Neural cell (in vitro differentiated cells): ENCODE data around the gene SH3TC1. TPM values are rescaled to one million over a fixed set of nuclear protein-coding genes. Genes with fewer than 3 reads are reported as not detected.

ENCODE experiments used
- H2AFZ ChIP-seq: fragments of 200-600, 300-800 bp; sonication (generic), shearing (Covaris generic); 2 replicates; pipeline ENCODE4 v1.6.0; 2014; ENCODE audit warnings: low read depth, mild to moderate bottlenecking, antibody characterized with exemption, low read length, moderate library complexity
- H3F3A ChIP-seq: fragments of 200-600 bp; shearing (Covaris generic); 2 replicates; pipeline ENCODE4 v1.6.1; 2016; ENCODE audit warnings: mild to moderate bottlenecking, moderate library complexity, mixed read lengths, antibody characterized with exemption, low read length; ENCODE audit not compliant: insufficient read depth, poor library complexity, severe bottlenecking
- H3K27ac ChIP-seq: fragments of 200-600, 300-800 bp; sonication (generic), shearing (Covaris generic); 2 replicates; pipeline ENCODE4 v1.5.1; 2014; ENCODE audit warnings: mild to moderate bottlenecking, low read length, moderate library complexity
- H3K27me3 ChIP-seq: fragments of 300-800, 200-600 bp; sonication (generic), shearing (Covaris generic); 2 replicates; pipeline ENCODE4 v1.6.0; 2014; ENCODE audit warnings: mild to moderate bottlenecking, low read depth, low read length, moderate library complexity; ENCODE audit not compliant: insufficient read depth
- H3K36me3 ChIP-seq: fragments of 300-800, 200-600 bp; sonication (generic), shearing (Covaris generic); 2 replicates; pipeline ENCODE4 v1.5.1; 2014; ENCODE audit warnings: mild to moderate bottlenecking, antibody characterized with exemption, low read length, moderate library complexity; ENCODE audit not compliant: insufficient read depth
- H3K4me2 ChIP-seq: fragments of 300-800, 200-600 bp; sonication (generic), shearing (Covaris generic); 2 replicates; pipeline ENCODE4 v1.6.0; 2014; ENCODE audit warnings: mild to moderate bottlenecking, low read length
- H3K4me3 ChIP-seq: fragments of 300-800, 200-600 bp; sonication (generic), shearing (Covaris generic); 2 replicates; pipeline ENCODE4 v1.5.1; 2014; ENCODE audit warnings: mild to moderate bottlenecking, low read length, moderate library complexity
- H3K79me2 ChIP-seq: fragments of 200-600 bp; shearing (Covaris generic); replicated peaks from 2 replicates; pipeline ENCODE4 v1.6.0; 2014; ENCODE audit warnings: mild to moderate bottlenecking, low read length, moderate library complexity; ENCODE audit not compliant: insufficient read depth
- H3K9ac ChIP-seq: fragments of 300-800, 200-600 bp; sonication (generic), shearing (Covaris generic); 2 replicates; pipeline ENCODE4 v1.6.1; 2016; ENCODE audit warnings: mild to moderate bottlenecking, low read length, mixed read lengths
- H3K9me2 ChIP-seq: fragments of 200-600 bp; shearing (Covaris generic); 2 replicates; pipeline ENCODE4 v1.6.1; 2016; ENCODE audit warnings: mild to moderate bottlenecking, low read length, mixed read lengths; ENCODE audit not compliant: insufficient read depth
- H3K9me3 ChIP-seq: fragments of 200-600, 300-800 bp; sonication (generic), shearing (Covaris generic); 2 replicates; pipeline ENCODE4 v1.6.1; 2016; ENCODE audit warnings: mild to moderate bottlenecking, mixed run types, low read length, moderate library complexity, mixed read lengths
- H4K20me1 ChIP-seq: fragments of 200-600 bp; shearing (Covaris generic); 2 replicates; pipeline ENCODE4 v1.6.1; 2016; ENCODE audit warnings: mild to moderate bottlenecking, mixed run types; ENCODE audit not compliant: insufficient read depth
- EP300 ChIP-seq: fragments of 450-650 bp; conservative IDR thresholded peaks from 2 replicates; pipeline ENCODE4 v1.6.1; 2014; ENCODE audit warnings: antibody characterized with exemption, mild to moderate bottlenecking, moderate library complexity; ENCODE audit not compliant: poor library complexity, severe bottlenecking
- EZH2 ChIP-seq: fragments of 200-600, 300-800 bp; shearing (Covaris generic), sonication (generic); IDR thresholded peaks from 2 replicates; pipeline ENCODE4 v1.6.1; 2014; ENCODE audit warnings: antibody characterized with exemption, low read length, borderline replicate concordance, mild to moderate bottlenecking; ENCODE audit not compliant: insufficient read depth, poor library complexity, severe bottlenecking
- MXI1 ChIP-seq: fragments of 450-650 bp; conservative IDR thresholded peaks from 2 replicates; pipeline ENCODE4 v1.6.1; 2014; ENCODE audit warnings: antibody characterized with exemption, mild to moderate bottlenecking; ENCODE audit not compliant: poor library complexity, severe bottlenecking
- POLR2AphosphoS5 ChIP-seq: IDR thresholded peaks from 2 replicates; pipeline ENCODE4 v1.6.1; 2012
- RAD21 ChIP-seq: fragments of 450-650 bp; conservative IDR thresholded peaks from 2 replicates; pipeline ENCODE4 v1.6.1; 2014; ENCODE audit warnings: antibody characterized with exemption, mild to moderate bottlenecking, moderate library complexity
- REST ChIP-seq: IDR thresholded peaks from 2 replicates; pipeline ENCODE4 v1.6.1; 2012; ENCODE audit warnings: borderline replicate concordance
- SMC3 ChIP-seq: fragments of 450-650 bp; conservative IDR thresholded peaks from 2 replicates; pipeline ENCODE4 v1.6.1; 2014; ENCODE audit warnings: antibody characterized with exemption, mild to moderate bottlenecking, moderate library complexity; ENCODE audit not compliant: poor library complexity
- TAF1 ChIP-seq: IDR thresholded peaks from 2 replicates; pipeline ENCODE4 v1.6.1; 2012; ENCODE audit warnings: low read depth
- polyA plus RNA-seq: library from polyadenylated mRNA; depleted of rRNA; stranded (reverse); fragments of >200 nt; gene quantifications from 2 replicates; pipeline ENCODE4 v1.2.3, GENCODE V29; 2014
- TF ChIP-seq, protein P1 (sequence below): fragments of 450-650 bp; IDR thresholded peaks from 2 replicates; pipeline ENCODE4 v1.5.1; 2014; ENCODE audit warnings: antibody characterized with exemption, mild to moderate bottlenecking, moderate library complexity; ENCODE audit not compliant: poor library complexity, severe bottlenecking

SH3TC1 gene
- polyA plus RNA-seq, 1 donor from 2014 or later: not detected

- Histone ChIP-seq H3K9me2 (no peaks in the 10 kb centered on the region), H2AFZ (no peak overlapping the region), H3K4me3 (no peak overlapping the region), H3K9ac (no peak overlapping the region), H3K4me2 (no peak overlapping the region), H3K9me3 (no peaks in the 10 kb centered on the region), H3K36me3 (no peaks in the 10 kb centered on the region), H4K20me1 (no peaks in the 10 kb centered on the region), H3K79me2 (no peaks in the 10 kb centered on the region), H3F3A (no peaks in the 10 kb centered on the region), H3K27ac (no peak overlapping the region), H3K27me3 (no peaks in the 10 kb centered on the region)
- TF ChIP-seq EP300: no peak
- no peak for TF ChIP-seq TAF1
- no peak for TF ChIP-seq EZH2
- no peak for TF ChIP-seq MXI1
- TF ChIP-seq REST: no peak
- no peak for TF ChIP-seq POLR2AphosphoS5
- TF ChIP-seq SMC3: no peak
- TF ChIP-seq, protein P1, sequence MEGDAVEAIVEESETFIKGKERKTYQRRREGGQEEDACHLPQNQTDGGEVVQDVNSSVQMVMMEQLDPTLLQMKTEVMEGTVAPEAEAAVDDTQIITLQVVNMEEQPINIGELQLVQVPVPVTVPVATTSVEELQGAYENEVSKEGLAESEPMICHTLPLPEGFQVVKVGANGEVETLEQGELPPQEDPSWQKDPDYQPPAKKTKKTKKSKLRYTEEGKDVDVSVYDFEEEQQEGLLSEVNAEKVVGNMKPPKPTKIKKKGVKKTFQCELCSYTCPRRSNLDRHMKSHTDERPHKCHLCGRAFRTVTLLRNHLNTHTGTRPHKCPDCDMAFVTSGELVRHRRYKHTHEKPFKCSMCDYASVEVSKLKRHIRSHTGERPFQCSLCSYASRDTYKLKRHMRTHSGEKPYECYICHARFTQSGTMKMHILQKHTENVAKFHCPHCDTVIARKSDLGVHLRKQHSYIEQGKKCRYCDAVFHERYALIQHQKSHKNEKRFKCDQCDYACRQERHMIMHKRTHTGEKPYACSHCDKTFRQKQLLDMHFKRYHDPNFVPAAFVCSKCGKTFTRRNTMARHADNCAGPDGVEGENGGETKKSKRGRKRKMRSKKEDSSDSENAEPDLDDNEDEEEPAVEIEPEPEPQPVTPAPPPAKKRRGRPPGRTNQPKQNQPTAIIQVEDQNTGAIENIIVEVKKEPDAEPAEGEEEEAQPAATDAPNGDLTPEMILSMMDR: no peak
- no peak for TF ChIP-seq RAD21
Measured at GRCh38 chr4:8251110-8251883, 52.2 kb downstream of the SH3TC1 start.

GRCh38 chr4:8252301-8253173 is 53.4 kb downstream of the SH3TC1 start:
- Histone ChIP-seq H3K9ac (no peak overlapping the region), H3K79me2 (no peaks in the 10 kb centered on the region), H3K27ac (no peak overlapping the region), H3F3A (no peaks in the 10 kb centered on the region), H3K36me3 (no peaks in the 10 kb centered on the region), H2AFZ (no peak overlapping the region), H3K4me3 (no peak overlapping the region), H3K9me3 (no peaks in the 10 kb centered on the region), H3K4me2 (no peak overlapping the region), H3K9me2 (no peaks in the 10 kb centered on the region), H3K27me3 (no peaks in the 10 kb centered on the region), H4K20me1 (no peaks in the 10 kb centered on the region)
- TF ChIP-seq RAD21 (no peak), EP300 (no peak), EZH2 (no peak), REST (no peak), SMC3 (no peak), TAF1 (no peak)
- TF ChIP-seq, protein P1: no peak
